Measurements from ENCODE around the gene PACSIN2. TPM values are rescaled to one million over a fixed set of nuclear protein-coding genes. Genes with fewer than 3 reads are reported as not detected.

Gene PACSIN2
- total and polyA plus RNA-seq, 2 of the 13 experiments (the other 11 are each of a cell fraction or from before 2014, with no cell fraction given) = 54.1 to 68.8 TPM

- TF ChIP-seq ZNF407 (CRISPR knock-in tag; IDR thresholded peaks at IDR 0.05; ENCODE audit: not compliant biosample characterization) = no peak
- TF ChIP-seq GLI4 (CRISPR knock-in tag; IDR thresholded peaks at IDR 0.05; ENCODE audit: borderline replicate concordance) = no peak
- TF ChIP-seq ZNF430 (CRISPR knock-in tag; IDR thresholded peaks at IDR 0.05) = no peak
- TF ChIP-seq CSRNP2 (CRISPR knock-in tag; conservative IDR thresholded peaks at IDR 0.05; ENCODE audit: low read depth) = no peak
- TF ChIP-seq ZNF543 (CRISPR knock-in tag; IDR thresholded peaks at IDR 0.05) = no peak
- TF ChIP-seq RAD21 (CRISPR knock-in tag; IDR thresholded peaks at IDR 0.05) = no peak
- no peak for TF ChIP-seq TFAP4 (IDR thresholded peaks at IDR 0.05; ENCODE audit: borderline replicate concordance, low read depth)
- TF ChIP-seq ATF4 (CRISPR knock-in tag; IDR thresholded peaks at IDR 0.05) = no peak
- TF ChIP-seq EHMT2 (IDR thresholded peaks at IDR 0.05; ENCODE audit: borderline replicate concordance, low read depth, low read length) = no peak
- no peak for TF ChIP-seq ZNF598 (CRISPR knock-in tag; IDR thresholded peaks at IDR 0.05; ENCODE audit: borderline replicate concordance)
- TF ChIP-seq CC2D1A (CRISPR knock-in tag; IDR thresholded peaks at IDR 0.05) = no peak
- no peak for TF ChIP-seq NCOR1 (IDR thresholded peaks at IDR 0.05; ENCODE audit: borderline replicate concordance, low read length)
- TF ChIP-seq ZNF280B (CRISPR knock-in tag; IDR thresholded peaks at IDR 0.05; ENCODE audit: borderline replicate concordance) = no peak
Measured at GRCh38 chr22:42947211-42947990, 67.5 kb downstream of the PACSIN2 start (continued).
